H7 (cell line): ENCODE data around the gene MAP3K2. TPM values are rescaled to one million over a fixed set of nuclear protein-coding genes. Genes with fewer than 3 reads are reported as not detected.

Source experiments
- DNase-seq: peaks from one replicate; pipeline ENCODE4 v3.0.0; 2012
- H3K27me3 ChIP-seq: 2 replicates; pipeline ENCODE4 v1.6.0; 2011; ENCODE audit warnings: mild to moderate bottlenecking, low read length; ENCODE audit not compliant: control insufficient read depth, insufficient read depth
- H3K36me3 ChIP-seq: replicated peaks from 2 replicates; pipeline ENCODE4 v1.5.1; 2011; ENCODE audit warnings: low read length; ENCODE audit not compliant: control insufficient read depth, insufficient read depth
- H3K4me3 ChIP-seq: 2 replicates; pipeline ENCODE4 v1.5.1; 2011; ENCODE audit warnings: low read depth, mild to moderate bottlenecking, control low read depth, low read length, moderate library complexity; ENCODE audit not compliant: insufficient read depth
- total RNA-seq: library from RNA; depleted of rRNA; stranded (reverse); fragments of >200 nt; shearing (Covaris generic); gene quantifications from 2 replicates; pipeline ENCODE4 v1.2.3, GENCODE V29; 2014; rRNA removed

Gene MAP3K2, protein sequence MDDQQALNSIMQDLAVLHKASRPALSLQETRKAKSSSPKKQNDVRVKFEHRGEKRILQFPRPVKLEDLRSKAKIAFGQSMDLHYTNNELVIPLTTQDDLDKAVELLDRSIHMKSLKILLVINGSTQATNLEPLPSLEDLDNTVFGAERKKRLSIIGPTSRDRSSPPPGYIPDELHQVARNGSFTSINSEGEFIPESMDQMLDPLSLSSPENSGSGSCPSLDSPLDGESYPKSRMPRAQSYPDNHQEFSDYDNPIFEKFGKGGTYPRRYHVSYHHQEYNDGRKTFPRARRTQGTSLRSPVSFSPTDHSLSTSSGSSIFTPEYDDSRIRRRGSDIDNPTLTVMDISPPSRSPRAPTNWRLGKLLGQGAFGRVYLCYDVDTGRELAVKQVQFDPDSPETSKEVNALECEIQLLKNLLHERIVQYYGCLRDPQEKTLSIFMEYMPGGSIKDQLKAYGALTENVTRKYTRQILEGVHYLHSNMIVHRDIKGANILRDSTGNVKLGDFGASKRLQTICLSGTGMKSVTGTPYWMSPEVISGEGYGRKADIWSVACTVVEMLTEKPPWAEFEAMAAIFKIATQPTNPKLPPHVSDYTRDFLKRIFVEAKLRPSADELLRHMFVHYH
- total RNA-seq = 18.0 and 22.8 TPM in 2 replicates

DNA sequence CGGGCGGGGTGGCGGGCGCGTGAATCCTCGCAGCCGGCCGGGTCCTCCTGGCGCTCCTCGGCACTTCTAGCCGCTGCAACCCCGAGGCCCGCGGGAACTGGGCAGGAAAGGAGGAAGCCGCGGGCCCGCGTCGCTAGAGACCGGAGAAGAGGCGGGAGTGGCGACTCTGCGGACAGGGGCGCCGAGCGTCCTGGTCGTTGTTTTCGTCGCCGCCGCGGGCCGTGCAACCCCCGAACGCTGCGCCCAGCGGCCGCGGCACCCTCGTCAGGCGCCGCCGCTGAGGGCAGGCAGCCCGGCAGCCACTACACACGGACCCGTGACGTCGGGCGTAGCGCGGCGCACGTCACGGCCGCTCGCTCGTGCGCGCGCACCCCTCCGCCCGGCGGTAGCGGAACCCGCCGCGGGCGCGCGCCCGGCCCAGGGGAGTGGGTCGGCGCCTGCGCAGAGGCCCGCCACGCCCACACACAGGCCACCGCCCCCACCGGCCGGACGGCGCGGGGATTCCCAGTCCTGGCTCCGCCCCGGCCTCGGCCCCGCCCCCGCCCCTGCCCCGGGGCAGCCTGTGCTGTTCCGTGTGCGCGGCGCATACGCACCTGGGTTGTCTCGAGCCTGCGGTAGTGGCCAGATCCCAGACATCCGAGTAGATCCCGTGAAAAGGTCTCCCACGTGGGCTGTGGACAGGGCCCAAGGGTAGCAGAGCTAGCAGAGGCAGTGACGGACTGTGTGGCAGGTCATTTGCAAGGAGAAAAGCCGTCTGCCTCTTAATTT is at the start of gene MAP3K2:
Gene MAP3K2, minus strand, starts transcription at position 321 of the 768 bp plus-strand sequence. CDS start 44,846 bp downstream, outside the sequence.
- no peaks in the 10 kb centered on the region for H3K36me3 ChIP-seq
- peak; percentile 100 for DNase-seq
- H3K27me3 ChIP-seq = no peaks in the 10 kb centered on the region
- peak within 1 kb of the TSS; percentile 86 for H3K4me3 ChIP-seq

DNA sequence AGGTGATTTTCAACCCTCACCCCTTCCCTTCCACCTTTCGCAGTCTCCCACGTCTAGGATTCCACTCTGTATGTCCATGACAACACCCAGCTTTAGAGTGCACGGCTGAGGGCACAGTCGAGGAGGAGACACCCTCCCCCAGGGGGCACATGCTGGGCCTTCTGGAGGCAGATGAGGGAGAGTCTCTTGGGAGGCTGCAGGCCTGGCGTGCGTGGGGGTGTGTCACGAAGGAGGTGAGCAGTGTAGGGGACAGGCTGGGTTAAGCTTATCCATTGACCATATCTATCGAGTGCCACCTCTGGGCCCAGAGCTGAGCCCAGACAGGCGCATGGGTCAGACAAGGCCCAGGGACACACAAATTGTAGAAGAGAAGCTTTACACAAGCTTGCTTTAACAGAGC is 49.3 kb upstream of the MAP3K2 start:
- Histone ChIP-seq H3K4me3 (no peak overlapping the region), H3K36me3 (no peaks in the 10 kb centered on the region), H3K27me3 (no peaks in the 10 kb centered on the region)
- no peak for DNase-seq

DNA sequence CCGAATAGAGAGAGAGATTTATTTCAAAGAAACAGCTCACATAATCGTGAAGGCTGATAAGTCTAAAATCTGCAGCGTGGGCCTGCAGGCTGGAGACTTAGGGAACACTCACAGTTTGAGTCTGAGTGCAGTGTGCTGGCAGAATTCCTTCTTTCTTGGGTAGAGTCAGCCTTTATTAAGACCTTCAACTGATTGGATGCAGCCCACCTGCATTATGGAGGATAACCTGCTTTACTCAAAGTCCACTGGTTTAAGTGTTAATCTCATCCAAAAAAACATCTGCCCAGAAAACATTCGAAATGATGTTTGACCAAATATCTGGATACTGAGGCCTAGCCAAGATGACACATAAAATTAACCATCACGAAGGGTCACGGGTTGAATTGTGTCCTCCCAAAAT is 46.7 kb upstream of the MAP3K2 start:
- Histone ChIP-seq H3K27me3 (no peaks in the 10 kb centered on the region), H3K4me3 (no peak overlapping the region)
- no peak for DNase-seq

DNA sequence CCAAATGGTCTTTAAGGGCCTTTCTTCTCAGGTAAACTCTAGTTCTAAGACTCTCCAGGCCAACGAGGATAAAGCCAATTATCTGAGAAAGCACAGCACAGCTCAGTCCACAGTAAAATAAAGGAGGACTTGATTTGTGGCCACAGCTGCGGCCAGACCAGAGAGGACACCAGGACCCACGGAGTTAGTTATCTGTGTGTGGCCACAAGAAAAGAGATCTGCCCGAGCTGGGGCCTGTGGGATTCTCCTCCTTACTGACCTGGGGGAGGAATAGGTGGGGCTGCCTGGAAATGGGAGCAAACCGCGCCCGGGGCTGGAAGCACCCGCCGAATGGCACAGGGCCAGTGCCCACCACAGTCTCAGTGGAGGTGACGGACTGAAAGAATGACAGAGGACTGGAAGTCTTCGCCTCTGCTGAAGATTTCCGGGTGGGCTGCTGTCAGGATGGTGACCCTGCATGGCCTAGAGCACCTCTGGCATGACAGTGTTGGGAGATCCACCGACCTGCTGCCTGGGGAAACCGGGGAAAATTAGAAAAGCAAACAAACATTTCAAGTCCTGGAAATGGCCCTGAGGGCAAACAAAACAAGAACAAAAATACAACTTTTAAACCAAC is 43.7 kb upstream of the MAP3K2 start:
- no peak for DNase-seq

More for the DNA sequence above, 46.7 kb upstream of the MAP3K2 start:
- no peaks in the 10 kb centered on the region for H3K36me3 ChIP-seq

DNA sequence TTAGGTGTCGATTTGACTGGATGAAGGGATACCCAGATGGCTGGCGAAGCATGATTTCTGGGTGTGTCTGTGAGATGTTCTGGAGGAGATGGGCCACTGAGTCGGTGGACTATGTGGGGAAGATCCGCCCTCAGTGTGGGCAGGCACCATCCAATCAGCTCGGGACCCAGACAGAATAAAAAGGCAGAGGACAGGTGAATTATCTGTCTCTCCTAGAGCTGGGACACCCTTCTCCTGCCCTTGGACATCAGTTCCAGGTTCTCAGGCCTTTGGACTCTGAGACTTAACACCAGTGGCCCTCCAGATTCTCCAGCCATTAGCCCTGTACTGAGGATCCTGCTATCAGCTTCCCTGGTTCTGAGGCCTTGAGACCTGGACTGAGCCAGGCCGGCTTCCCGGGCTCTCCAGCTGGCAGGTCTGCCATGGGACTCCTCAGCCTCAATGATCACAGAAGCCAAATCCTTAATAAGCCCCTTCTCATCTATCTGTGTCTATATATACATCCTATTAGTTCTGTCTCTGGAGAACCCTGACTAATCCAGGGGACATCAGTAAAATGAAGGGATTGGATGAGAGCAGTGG is 42.2 kb upstream of the MAP3K2 start:
- H3K36me3 ChIP-seq = no peaks in the 10 kb centered on the region
- DNase-seq = no peak
- no peak overlapping the region for H3K4me3 ChIP-seq
- peaks cover 2% of the 10 kb centered on the region; the same call in 1 of the 2 replicates for H3K27me3 ChIP-seq

More for the DNA sequence above, 43.7 kb upstream of the MAP3K2 start:
- Histone ChIP-seq H3K4me3 (no peak overlapping the region), H3K36me3 (no peaks in the 10 kb centered on the region), H3K27me3 (no peaks in the 10 kb centered on the region)

DNA sequence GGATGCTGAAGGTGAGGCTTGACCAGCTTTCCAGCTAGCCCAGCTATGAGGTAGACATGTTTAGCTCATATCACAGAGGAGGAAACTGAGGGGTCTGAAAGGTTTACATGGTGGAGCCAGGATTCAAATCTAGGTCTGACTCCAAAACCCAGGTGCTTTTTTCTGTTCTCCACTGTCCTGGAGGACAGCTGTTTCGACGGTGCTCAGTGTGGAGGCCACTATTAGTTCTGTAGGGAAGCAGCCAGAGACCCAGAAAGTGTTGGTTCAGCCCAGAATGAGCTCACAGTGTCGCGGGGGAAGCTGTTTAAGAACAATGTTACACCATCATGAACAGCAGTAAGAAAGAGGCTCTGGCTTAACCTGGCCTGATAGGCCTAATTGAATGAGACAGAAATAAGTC is 41.5 kb upstream of the MAP3K2 start:
- H3K27me3 ChIP-seq = peaks cover 4% of the 10 kb centered on the region
- H3K4me3 ChIP-seq = no peak overlapping the region
- H3K36me3 ChIP-seq = no peaks in the 10 kb centered on the region
- no peak for DNase-seq

DNA sequence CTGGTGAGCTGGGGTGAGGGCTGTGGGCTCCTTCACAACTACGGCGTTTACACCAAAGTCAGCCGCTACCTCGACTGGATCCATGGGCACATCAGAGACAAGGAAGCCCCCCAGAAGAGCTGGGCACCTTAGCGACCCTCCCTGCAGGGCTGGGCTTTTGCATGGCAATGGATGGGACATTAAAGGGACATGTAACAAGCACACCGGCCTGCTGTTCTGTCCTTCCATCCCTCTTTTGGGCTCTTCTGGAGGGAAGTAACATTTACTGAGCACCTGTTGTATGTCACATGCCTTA is 41.0 kb upstream of the MAP3K2 start:
- no peak for DNase-seq

DNA sequence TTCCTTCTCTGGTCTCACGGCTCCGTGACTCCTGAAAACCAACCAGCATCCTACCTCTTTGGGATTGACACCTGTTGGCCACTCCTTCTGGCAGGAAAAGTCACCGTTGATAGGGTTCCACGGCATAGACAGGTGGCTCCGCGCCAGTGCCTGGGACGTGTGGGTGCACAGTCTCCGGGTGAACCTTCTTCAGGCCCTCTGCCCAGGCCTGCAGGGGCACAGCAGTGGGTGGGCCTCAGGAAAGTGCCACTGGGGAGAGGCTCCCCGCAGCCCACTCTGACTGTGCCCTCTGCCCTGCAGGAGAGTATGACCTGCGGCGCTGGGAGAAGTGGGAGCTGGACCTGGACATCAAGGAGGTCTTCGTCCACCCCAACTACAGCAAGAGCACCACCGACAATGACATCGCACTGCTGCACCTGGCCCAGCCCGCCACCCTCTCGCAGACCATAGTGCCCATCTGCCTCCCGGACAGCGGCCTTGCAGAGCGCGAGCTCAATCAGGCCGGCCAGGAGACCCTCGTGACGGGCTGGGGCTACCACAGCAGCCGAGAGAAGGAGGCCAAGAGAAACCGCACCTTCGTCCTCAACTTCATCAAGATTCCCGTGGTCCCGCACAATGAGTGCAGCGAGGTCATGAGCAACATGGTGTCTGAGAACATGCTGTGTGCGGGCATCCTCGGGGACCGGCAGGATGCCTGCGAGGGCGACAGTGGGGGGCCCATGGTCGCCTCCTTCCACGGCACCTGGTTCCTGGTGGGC is 40.5 kb upstream of the MAP3K2 start:
- H3K36me3 ChIP-seq = no peaks in the 10 kb centered on the region
- peaks cover 14% of the 10 kb centered on the region for H3K27me3 ChIP-seq
- DNase-seq = no peak
- H3K4me3 ChIP-seq = no peak overlapping the region

More for the DNA sequence above, 41.0 kb upstream of the MAP3K2 start:
- H3K4me3 ChIP-seq = no peak overlapping the region
- H3K27me3 ChIP-seq = peaks cover 8% of the 10 kb centered on the region
- H3K36me3 ChIP-seq = no peaks in the 10 kb centered on the region

DNA sequence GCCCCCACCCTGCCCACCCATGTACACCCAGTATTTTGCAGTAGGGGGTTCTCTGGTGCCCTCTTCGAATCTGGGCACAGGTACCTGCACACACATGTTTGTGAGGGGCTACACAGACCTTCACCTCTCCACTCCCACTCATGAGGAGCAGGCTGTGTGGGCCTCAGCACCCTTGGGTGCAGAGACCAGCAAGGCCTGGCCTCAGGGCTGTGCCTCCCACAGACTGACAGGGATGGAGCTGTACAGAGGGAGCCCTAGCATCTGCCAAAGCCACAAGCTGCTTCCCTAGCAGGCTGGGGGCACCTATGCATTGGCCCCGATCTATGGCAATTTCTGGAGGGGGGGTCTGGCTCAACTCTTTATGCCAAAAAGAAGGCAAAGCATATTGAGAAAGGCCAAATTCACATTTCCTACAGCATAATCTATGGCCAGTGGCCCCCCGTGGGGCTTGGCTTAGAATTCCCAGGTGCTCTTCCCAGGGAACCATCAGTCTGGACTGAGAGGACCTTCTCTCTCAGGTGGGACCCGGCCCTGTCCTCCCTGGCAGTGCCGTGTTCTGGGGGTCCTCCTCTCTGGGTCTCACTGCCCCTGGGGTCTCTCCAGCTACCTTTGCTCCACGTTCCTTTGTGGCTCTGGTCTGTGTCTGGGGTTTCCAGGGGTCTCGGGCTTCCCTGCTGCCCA is 39.7 kb upstream of the MAP3K2 start:
- Histone ChIP-seq H3K36me3 (no peaks in the 10 kb centered on the region), H3K27me3 (peaks cover 21% of the 10 kb centered on the region), H3K4me3 (no peak overlapping the region)
- DNase-seq = no peak

DNA sequence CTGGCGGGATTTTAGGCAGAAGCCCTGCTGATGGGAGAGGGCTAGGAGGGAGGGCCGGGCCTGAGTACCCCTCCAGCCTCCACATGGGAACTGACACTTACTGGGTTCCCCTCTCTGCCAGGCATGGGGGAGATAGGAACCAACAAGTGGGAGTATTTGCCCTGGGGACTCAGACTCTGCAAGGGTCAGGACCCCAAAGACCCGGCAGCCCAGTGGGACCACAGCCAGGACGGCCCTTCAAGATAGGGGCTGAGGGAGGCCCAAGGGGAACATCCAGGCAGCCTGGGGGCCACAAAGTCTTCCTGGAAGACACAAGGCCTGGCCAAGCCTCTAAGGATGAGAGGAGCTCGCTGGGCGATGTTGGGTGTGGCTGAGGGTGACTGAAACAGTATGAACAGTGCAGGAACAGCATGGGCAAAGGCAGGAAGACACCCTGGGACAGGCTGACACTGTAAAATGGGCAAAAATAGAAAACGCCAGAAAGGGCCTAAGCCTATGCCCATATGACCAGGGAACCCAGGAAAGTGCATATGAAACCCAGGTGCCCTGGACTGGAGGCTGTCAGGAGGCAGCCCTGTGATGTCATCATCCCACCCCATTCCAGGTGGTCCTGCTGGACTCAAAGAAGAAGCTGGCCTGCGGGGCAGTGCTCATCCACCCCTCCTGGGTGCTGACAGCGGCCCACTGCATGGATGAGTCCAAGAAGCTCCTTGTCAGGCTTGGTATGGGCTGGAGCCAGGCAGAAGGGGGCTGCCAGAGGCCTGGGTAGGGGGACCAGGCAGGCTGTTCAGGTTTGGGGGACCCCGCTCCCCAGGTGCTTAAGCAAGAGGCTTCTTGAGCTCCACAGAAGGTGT is 39.0 kb upstream of the MAP3K2 start:
- Histone ChIP-seq H3K27me3 (peaks cover 29% of the 10 kb centered on the region), H3K36me3 (no peaks in the 10 kb centered on the region), H3K4me3 (no peak overlapping the region)
- no peak for DNase-seq

DNA sequence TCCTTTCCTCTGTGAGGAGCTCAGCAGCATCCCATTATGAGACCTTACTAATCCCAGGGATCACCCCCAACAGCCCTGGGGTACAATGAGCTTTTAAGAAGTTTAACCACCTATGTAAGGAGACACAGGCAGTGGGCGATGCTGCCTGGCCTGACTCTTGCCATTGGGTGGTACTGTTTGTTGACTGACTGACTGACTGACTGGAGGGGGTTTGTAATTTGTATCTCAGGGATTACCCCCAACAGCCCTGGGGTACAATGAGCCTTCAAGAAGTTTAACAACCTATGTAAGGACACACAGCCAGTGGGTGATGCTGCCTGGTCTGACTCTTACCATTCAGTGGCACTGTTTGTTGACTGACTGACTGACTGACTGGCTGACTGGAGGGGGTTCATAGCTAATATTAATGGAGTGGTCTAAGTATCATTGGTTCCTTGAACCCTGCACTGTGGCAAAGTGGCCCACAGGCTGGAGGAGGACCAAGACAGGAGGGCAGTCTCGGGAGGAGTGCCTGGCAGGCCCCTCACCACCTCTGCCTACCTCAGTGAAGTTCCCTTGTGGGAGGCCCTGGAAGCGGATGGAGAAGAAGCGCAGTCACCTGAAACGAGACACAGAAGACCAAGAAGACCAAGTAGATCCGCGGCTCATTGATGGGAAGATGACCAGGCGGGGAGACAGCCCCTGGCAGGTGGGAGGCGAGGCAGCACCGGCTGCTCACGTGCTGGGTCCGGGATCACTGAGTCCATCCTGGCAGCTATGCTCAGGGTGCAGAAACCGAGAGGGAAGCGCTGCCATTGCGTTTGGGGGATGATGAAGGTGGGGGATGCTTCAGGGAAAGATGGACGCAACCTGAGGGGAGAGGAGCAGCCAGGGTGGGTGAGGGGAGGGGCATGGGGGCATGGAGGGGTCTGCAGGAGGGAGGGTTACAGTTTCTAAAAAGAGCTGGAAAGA is 38.0 kb upstream of the MAP3K2 start:
- no peaks in the 10 kb centered on the region for H3K36me3 ChIP-seq
- H3K27me3 ChIP-seq = peaks cover 32% of the 10 kb centered on the region
- H3K4me3 ChIP-seq = no peak overlapping the region
- no peak for DNase-seq
